SK-N-SH (cell line): Measurements from ENCODE around the gene MCTP1. TPM values are rescaled to one million over a fixed set of nuclear protein-coding genes. Genes with fewer than 3 reads are reported as not detected.

Source experiments
- CTCF ChIA-PET: fragments of 300-600, 350-600 bp; formaldehyde crosslinking; extraction: SDS; loops from one replicate; lab custom pipeline; 2021; lab: Yijun Ruan, JAX
- POLR2A ChIA-PET: fragments of 350-600 bp; sonication (Branson Sonifier 250); formaldehyde crosslinking; extraction: SDS; loops from one replicate; lab custom pipeline; 2020; ENCODE audit warnings: antibody characterized with exemption, inconsistent platforms; lab: Yijun Ruan, JAX
- DNase-seq: peaks from one replicate; pipeline ENCODE4 v3.0.0; 2012
- H2AFZ ChIP-seq: fragments of 200-600 bp; sonication (generic); 2 replicates; pipeline ENCODE4 v1.8.1; 2016; ENCODE audit warnings: antibody characterized with exemption, mild to moderate bottlenecking, low read depth
- H3F3A ChIP-seq: fragments of 200-600 bp; sonication (generic); replicated peaks from 2 replicates; pipeline ENCODE3; 2016; ENCODE audit warnings: antibody characterized with exemption, mild to moderate bottlenecking; ENCODE audit not compliant: insufficient read depth
- H3K27ac ChIP-seq, 2 experiments: fragments of 200-500 bp in 1 of 2; fragments of 200-600 bp in 1 of 2; sonication (Bioruptor generic) in 1 of 2; sonication (generic), shearing (Covaris generic) in 1 of 2; 2 replicates each; pipeline versions ENCODE4 v1.5.1 to v1.6.1; 2014 to 2016; ENCODE audit warnings: low read depth in 2 of 2, inconsistent platforms in 1 of 2, low read length in 1 of 2, mild to moderate bottlenecking in 1 of 2, mixed read lengths in 1 of 2
- H3K27me3 ChIP-seq: fragments of 200-600 bp; sonication (generic), shearing (Covaris generic); 2 replicates; pipeline ENCODE4 v1.6.1; 2016; ENCODE audit warnings: mixed run types; ENCODE audit not compliant: insufficient read depth
- H3K36me3 ChIP-seq, 2 experiments: fragments of 200-500 bp in 1 of 2; fragments of 200-600 bp in 1 of 2; sonication (Bioruptor generic) in 1 of 2; sonication (generic) in 1 of 2; replicated peaks in 1 of 2; 2 replicates each; pipeline versions ENCODE3 to v1.5.1; 2014 to 2016; ENCODE audit warnings: low read length in 1 of 2, mild to moderate bottlenecking in 1 of 2; ENCODE audit not compliant: insufficient read depth in 2 of 2, control insufficient read depth in 1 of 2
- H3K4me1 ChIP-seq, 2 experiments: fragments of 200-500 bp in 1 of 2; fragments of 200-600 bp in 1 of 2; sonication (Bioruptor generic) in 1 of 2; sonication (generic), shearing (Covaris generic) in 1 of 2; 2 replicates each; pipeline versions ENCODE4 v1.5.1 to v1.6.1; 2014 to 2016; ENCODE audit warnings: low read depth in 1 of 2, low read length in 1 of 2, mixed run types in 1 of 2; ENCODE audit not compliant: insufficient read depth in 2 of 2, control insufficient read depth in 1 of 2
- H3K4me2 ChIP-seq: fragments of 200-600 bp; sonication (generic), shearing (Covaris generic); 2 replicates; pipeline ENCODE4 v1.6.1; 2017; ENCODE audit warnings: mixed run types
- H3K4me3 ChIP-seq, 2 experiments: fragments of 200-500 bp in 1 of 2; fragments of 200-600 bp in 1 of 2; sonication (Bioruptor generic) in 1 of 2; sonication (generic), shearing (Covaris generic) in 1 of 2; 2 replicates each; pipeline versions ENCODE4 v1.5.1 to v1.8.1; 2014 to 2016; ENCODE audit warnings: low read depth in 2 of 2, inconsistent platforms in 1 of 2, low read length in 1 of 2, mild to moderate bottlenecking in 1 of 2, mixed read lengths in 1 of 2, moderate library complexity in 1 of 2
- H3K79me2 ChIP-seq: fragments of 200-600 bp; sonication (generic); 2 replicates; pipeline ENCODE4 v1.8.1; 2017; ENCODE audit warnings: mild to moderate bottlenecking; ENCODE audit not compliant: insufficient read depth
- H3K9ac ChIP-seq: fragments of 200-600 bp; sonication (generic); 2 replicates; pipeline ENCODE4 v1.6.1; 2017; ENCODE audit warnings: mixed run types
- H3K9me2 ChIP-seq: fragments of 200-600 bp; sonication (generic); 2 replicates; pipeline ENCODE4 v1.6.1; 2017; ENCODE audit warnings: mixed run types
- H3K9me3 ChIP-seq: fragments of 200-600 bp; sonication (generic); 2 replicates; pipeline ENCODE4 v1.6.1; 2017; ENCODE audit warnings: mixed run types, mild to moderate bottlenecking, moderate library complexity
- H4K20me1 ChIP-seq: fragments of 200-600 bp; sonication (generic); 2 replicates; pipeline ENCODE4 v1.6.1; 2017; ENCODE audit warnings: mild to moderate bottlenecking, mixed run types; ENCODE audit not compliant: insufficient read depth
- CHD2 ChIP-seq: fragments of 150-350 bp; IDR thresholded peaks from 2 replicates; pipeline ENCODE4 v1.6.1; 2018; ENCODE audit warnings: low read length; ENCODE audit not compliant: partially characterized antibody
- FOSL2 ChIP-seq: IDR thresholded peaks from 2 replicates; pipeline ENCODE4 v1.4.0; 2012; ENCODE audit warnings: low read depth, mild to moderate bottlenecking, moderate library complexity, borderline replicate concordance
- FOXM1 ChIP-seq: IDR thresholded peaks from 2 replicates; pipeline ENCODE4 v1.4.0; 2012; ENCODE audit warnings: low read depth, mild to moderate bottlenecking
- JUND ChIP-seq: IDR thresholded peaks from 2 replicates; pipeline ENCODE4 v1.4.0; 2012
- MEF2A ChIP-seq: IDR thresholded peaks from 2 replicates; pipeline ENCODE4 v1.4.0; 2012; ENCODE audit warnings: low read depth, borderline replicate concordance
- NFIC ChIP-seq: IDR thresholded peaks from 2 replicates; pipeline ENCODE4 v1.4.0; 2012; ENCODE audit warnings: borderline replicate concordance
- NRF1 ChIP-seq: IDR thresholded peaks from 2 replicates; pipeline ENCODE4 v1.6.1; 2012; ENCODE audit warnings: low read depth, mild to moderate bottlenecking, low read length
- POLR2AphosphoS5 ChIP-seq: IDR thresholded peaks from 2 replicates; pipeline ENCODE4 v1.6.1; 2012; ENCODE audit warnings: low read depth, low read length
- RFX5 ChIP-seq: IDR thresholded peaks from 2 replicates; pipeline ENCODE4 v1.6.1; 2012; ENCODE audit warnings: mild to moderate bottlenecking, improper control_type of control experiment, low read length
- RXRA ChIP-seq: IDR thresholded peaks from 2 replicates; pipeline ENCODE4 v1.4.0; 2012; ENCODE audit warnings: low read depth, mild to moderate bottlenecking, borderline replicate concordance
- SIN3A ChIP-seq: IDR thresholded peaks from 2 replicates; pipeline ENCODE4 v1.6.1; 2012; ENCODE audit warnings: low read depth, mild to moderate bottlenecking, low read length, moderate library complexity, borderline replicate concordance
- SMC3 ChIP-seq: IDR thresholded peaks from 2 replicates; pipeline ENCODE4 v1.6.1; 2012; ENCODE audit warnings: low read depth, low read length, improper control_type of control experiment
- TCF12 ChIP-seq: IDR thresholded peaks from 2 replicates; pipeline ENCODE4 v1.4.0; 2012
- polyA plus RNA-seq, 3 experiments: library from polyadenylated mRNA; depleted of rRNA; stranded (reverse); fragments of >200 nt; gene quantifications; 2 replicates each; pipeline ENCODE4 v1.2.3, GENCODE V29; 2012
- TF ChIP-seq, protein P1 (sequence below): IDR thresholded peaks from 2 replicates; pipeline ENCODE4 v1.6.1; 2012; ENCODE audit warnings: mild to moderate bottlenecking, low read depth, low read length, moderate library complexity
- TF ChIP-seq, protein P2 (sequence below): fragments of 150-350 bp; IDR thresholded peaks from 2 replicates; pipeline ENCODE4 v1.6.1; 2017; ENCODE audit warnings: antibody characterized with exemption, low read length, low read depth, borderline replicate concordance
- TF ChIP-seq, protein P3 (sequence below): fragments of 200-600 bp; sonication (generic); IDR thresholded peaks from 2 replicates; pipeline ENCODE4 v1.6.1; 2017; ENCODE audit warnings: antibody characterized with exemption, mild to moderate bottlenecking, moderate library complexity
- TF ChIP-seq, protein P4 (sequence below): IDR thresholded peaks from 2 replicates; pipeline ENCODE4; 2012
- TF ChIP-seq, protein P5 (sequence below): IDR thresholded peaks from 2 replicates; pipeline ENCODE4 v1.4.0; 2012; ENCODE audit warnings: low read depth
- TF ChIP-seq, protein P6 (sequence below): fragments of 150-350 bp; IDR thresholded peaks from 2 replicates; pipeline ENCODE4 v1.6.1; 2016; ENCODE audit warnings: mild to moderate bottlenecking, low read depth, low read length

Gene MCTP1
- polyA plus RNA-seq, 1 of the 3 experiments (the other 2 are of a cell fraction) = 0.53 TPM

DNA sequence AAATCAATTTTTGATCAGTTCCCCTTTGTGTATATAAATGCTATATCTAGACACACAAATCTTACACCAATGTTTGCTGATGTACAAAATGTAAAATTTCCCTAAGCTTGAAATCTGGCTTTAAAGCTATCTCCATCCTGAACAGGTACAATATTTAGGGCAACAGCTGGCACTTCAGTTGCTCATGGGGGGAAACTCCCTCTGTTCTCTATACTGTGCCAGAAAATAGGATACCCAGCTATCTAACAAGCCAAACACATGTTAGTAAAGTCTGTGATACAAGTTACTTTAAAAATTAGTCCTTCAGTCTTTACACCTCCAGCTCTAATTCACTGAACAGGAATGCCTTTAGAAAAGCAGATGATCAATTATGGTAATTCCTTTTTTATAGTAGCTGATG, 474.6 kb downstream of the MCTP1 start:
- POLR2A ChIA-PET = no interaction called here
- H3K4me1 ChIP-seq = no peaks in the 10 kb centered on the region
- H3K9me2 ChIP-seq = no peaks in the 10 kb centered on the region
- H3K4me3 ChIP-seq = no peak overlapping the region
- no peaks in the 10 kb centered on the region for H3K27me3 ChIP-seq
- no peak overlapping the region for H3K9ac ChIP-seq
- no peaks in the 10 kb centered on the region for H3K9me3 ChIP-seq
- H3K27ac ChIP-seq = no peak overlapping the region
- H3K36me3 ChIP-seq = no peaks in the 10 kb centered on the region
- H3K79me2 ChIP-seq = no peaks in the 10 kb centered on the region
- CTCF ChIA-PET = interaction anchor here (0.8 to 5.0 kb wide), 5 partner anchors 9 to 58 kb away, joined by 3 to 17 read pairs (median 4); no protein-coding TSS in a partner anchor
- no peak overlapping the region for H3K4me2 ChIP-seq
- H2AFZ ChIP-seq = no peak overlapping the region
- no peaks in the 10 kb centered on the region for H3F3A ChIP-seq
- no peaks in the 10 kb centered on the region for H4K20me1 ChIP-seq
- TF ChIP-seq SIN3A = no peak
- no peak for TF ChIP-seq POLR2AphosphoS5
- no peak for TF ChIP-seq JUND
- TF ChIP-seq, protein P1, sequence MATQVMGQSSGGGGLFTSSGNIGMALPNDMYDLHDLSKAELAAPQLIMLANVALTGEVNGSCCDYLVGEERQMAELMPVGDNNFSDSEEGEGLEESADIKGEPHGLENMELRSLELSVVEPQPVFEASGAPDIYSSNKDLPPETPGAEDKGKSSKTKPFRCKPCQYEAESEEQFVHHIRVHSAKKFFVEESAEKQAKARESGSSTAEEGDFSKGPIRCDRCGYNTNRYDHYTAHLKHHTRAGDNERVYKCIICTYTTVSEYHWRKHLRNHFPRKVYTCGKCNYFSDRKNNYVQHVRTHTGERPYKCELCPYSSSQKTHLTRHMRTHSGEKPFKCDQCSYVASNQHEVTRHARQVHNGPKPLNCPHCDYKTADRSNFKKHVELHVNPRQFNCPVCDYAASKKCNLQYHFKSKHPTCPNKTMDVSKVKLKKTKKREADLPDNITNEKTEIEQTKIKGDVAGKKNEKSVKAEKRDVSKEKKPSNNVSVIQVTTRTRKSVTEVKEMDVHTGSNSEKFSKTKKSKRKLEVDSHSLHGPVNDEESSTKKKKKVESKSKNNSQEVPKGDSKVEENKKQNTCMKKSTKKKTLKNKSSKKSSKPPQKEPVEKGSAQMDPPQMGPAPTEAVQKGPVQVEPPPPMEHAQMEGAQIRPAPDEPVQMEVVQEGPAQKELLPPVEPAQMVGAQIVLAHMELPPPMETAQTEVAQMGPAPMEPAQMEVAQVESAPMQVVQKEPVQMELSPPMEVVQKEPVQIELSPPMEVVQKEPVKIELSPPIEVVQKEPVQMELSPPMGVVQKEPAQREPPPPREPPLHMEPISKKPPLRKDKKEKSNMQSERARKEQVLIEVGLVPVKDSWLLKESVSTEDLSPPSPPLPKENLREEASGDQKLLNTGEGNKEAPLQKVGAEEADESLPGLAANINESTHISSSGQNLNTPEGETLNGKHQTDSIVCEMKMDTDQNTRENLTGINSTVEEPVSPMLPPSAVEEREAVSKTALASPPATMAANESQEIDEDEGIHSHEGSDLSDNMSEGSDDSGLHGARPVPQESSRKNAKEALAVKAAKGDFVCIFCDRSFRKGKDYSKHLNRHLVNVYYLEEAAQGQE = no peak
- no peak for TF ChIP-seq RXRA
- no peak for TF ChIP-seq NRF1
- TF ChIP-seq, protein P2, sequence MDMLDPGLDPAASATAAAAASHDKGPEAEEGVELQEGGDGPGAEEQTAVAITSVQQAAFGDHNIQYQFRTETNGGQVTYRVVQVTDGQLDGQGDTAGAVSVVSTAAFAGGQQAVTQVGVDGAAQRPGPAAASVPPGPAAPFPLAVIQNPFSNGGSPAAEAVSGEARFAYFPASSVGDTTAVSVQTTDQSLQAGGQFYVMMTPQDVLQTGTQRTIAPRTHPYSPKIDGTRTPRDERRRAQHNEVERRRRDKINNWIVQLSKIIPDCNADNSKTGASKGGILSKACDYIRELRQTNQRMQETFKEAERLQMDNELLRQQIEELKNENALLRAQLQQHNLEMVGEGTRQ = no peak
- no peak for DNase-seq

DNA sequence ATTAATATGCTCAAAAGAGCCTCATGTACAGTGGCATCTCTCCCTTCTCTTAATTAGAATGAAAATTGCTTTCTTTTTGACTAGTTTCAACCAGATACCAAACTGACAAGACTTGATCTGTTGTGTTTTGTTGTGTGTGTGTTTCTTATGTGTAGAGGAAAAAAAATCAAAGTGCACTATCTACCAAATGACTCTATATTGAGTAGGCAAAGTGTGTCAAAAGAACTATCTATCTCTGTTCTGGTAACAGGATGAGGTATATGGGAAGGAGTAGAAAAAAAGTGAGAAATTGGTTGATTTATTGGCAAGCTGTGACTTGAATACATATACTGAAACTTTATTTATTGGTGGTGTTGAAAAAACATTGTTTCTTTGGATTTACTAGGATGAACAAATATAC, 476.4 kb downstream of the MCTP1 start:
- TF ChIP-seq FOXM1 (no peak), NRF1 (no peak), FOSL2 (no peak), MEF2A (no peak), CHD2 (no peak), TCF12 (no peak), NFIC (no peak), SMC3 (no peak), RFX5 (no peak)
- TF ChIP-seq, protein P3, sequence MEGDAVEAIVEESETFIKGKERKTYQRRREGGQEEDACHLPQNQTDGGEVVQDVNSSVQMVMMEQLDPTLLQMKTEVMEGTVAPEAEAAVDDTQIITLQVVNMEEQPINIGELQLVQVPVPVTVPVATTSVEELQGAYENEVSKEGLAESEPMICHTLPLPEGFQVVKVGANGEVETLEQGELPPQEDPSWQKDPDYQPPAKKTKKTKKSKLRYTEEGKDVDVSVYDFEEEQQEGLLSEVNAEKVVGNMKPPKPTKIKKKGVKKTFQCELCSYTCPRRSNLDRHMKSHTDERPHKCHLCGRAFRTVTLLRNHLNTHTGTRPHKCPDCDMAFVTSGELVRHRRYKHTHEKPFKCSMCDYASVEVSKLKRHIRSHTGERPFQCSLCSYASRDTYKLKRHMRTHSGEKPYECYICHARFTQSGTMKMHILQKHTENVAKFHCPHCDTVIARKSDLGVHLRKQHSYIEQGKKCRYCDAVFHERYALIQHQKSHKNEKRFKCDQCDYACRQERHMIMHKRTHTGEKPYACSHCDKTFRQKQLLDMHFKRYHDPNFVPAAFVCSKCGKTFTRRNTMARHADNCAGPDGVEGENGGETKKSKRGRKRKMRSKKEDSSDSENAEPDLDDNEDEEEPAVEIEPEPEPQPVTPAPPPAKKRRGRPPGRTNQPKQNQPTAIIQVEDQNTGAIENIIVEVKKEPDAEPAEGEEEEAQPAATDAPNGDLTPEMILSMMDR = no peak
- TF ChIP-seq, protein P4, sequence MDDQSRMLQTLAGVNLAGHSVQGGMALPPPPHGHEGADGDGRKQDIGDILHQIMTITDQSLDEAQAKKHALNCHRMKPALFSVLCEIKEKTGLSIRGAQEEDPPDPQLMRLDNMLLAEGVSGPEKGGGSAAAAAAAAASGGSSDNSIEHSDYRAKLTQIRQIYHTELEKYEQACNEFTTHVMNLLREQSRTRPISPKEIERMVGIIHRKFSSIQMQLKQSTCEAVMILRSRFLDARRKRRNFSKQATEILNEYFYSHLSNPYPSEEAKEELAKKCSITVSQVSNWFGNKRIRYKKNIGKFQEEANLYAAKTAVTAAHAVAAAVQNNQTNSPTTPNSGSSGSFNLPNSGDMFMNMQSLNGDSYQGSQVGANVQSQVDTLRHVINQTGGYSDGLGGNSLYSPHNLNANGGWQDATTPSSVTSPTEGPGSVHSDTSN = no peak
- TF ChIP-seq, protein P5, sequence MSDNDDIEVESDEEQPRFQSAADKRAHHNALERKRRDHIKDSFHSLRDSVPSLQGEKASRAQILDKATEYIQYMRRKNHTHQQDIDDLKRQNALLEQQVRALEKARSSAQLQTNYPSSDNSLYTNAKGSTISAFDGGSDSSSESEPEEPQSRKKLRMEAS = no peak
- TF ChIP-seq, protein P6, sequence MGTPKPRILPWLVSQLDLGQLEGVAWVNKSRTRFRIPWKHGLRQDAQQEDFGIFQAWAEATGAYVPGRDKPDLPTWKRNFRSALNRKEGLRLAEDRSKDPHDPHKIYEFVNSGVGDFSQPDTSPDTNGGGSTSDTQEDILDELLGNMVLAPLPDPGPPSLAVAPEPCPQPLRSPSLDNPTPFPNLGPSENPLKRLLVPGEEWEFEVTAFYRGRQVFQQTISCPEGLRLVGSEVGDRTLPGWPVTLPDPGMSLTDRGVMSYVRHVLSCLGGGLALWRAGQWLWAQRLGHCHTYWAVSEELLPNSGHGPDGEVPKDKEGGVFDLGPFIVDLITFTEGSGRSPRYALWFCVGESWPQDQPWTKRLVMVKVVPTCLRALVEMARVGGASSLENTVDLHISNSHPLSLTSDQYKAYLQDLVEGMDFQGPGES = no peak
- H3K79me2 ChIP-seq = no peaks in the 10 kb centered on the region
- POLR2A ChIA-PET = no interaction called here
- H2AFZ ChIP-seq = no peak overlapping the region
- DNase-seq = no peak
- H3K27me3 ChIP-seq = no peaks in the 10 kb centered on the region
- CTCF ChIA-PET = interaction anchor here (0.6 to 5.0 kb wide), 3 partner anchors 23 to 186 kb away, joined by 3 to 17 read pairs (median 3); no protein-coding TSS in a partner anchor
- no peaks in the 10 kb centered on the region for H4K20me1 ChIP-seq
- H3K4me3 ChIP-seq = no peak overlapping the region
- no peak overlapping the region for H3K9ac ChIP-seq
- H3K27ac ChIP-seq = no peak overlapping the region
- no peaks in the 10 kb centered on the region for H3K4me1 ChIP-seq
- H3K9me3 ChIP-seq = no peaks in the 10 kb centered on the region
- no peaks in the 10 kb centered on the region for H3K36me3 ChIP-seq
- no peaks in the 10 kb centered on the region for H3K9me2 ChIP-seq
- no peaks in the 10 kb centered on the region for H3F3A ChIP-seq
- H3K4me2 ChIP-seq = no peak overlapping the region
